Measurements from ENCODE around the gene NUP85.

NUP85 gene

DNA sequence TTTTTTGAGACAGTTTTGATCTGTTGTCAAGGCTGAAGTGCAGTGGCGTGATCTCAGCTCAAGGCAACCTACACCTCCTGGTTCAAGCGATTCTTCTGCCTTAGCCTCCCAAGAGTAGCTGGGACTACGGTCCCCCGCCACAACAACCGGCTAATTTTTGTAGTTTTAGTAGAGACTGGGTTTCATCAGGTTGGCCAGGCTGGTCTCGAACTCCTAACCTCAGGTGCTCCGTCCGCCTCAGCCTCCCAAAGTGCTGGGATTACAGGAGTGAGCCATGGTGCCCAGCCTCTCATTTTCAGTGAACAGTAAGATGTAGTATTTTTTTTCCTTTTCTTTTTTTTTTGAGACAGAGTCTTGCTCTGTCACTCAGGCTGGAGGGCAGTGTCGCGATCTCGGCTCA is 30.5 kb upstream of the NUP85 start:
- no peaks in the 10 kb centered on the region for H3K27me3 ChIP-seq (ENCODE audit: insufficient read depth, low read length)
- no peak for DNase-seq
- no peak overlapping the region for H3K4me3 ChIP-seq (ENCODE audit: low read depth, low read length)
- H4K8ac ChIP-seq (ENCODE audit: low read depth, low read length) = no peak overlapping the region
- no CpG with 5 or more reads among the region's 11 CpGs for WGBS (ENCODE audit: extremely low coverage, insufficient coverage, insufficient read length)
- H2BK12ac ChIP-seq (ENCODE audit: low read length) = no peak overlapping the region
- H3K79me1 ChIP-seq (ENCODE audit: low read length) = no peaks in the 10 kb centered on the region
- no peak overlapping the region for H3K23ac ChIP-seq (ENCODE audit: low read length)
- no peak overlapping the region for H2BK5ac ChIP-seq (ENCODE audit: low read depth, low read length, poor library complexity)
- H3K9ac ChIP-seq (ENCODE audit: low read length) = no peak overlapping the region
- no peak overlapping the region for H3K4me2 ChIP-seq (ENCODE audit: low read length)
- H4K12ac ChIP-seq (ENCODE audit: low read depth, low read length) = no peak overlapping the region
- H3K27ac ChIP-seq (ENCODE audit: low read depth, low read length) = no peak overlapping the region
- no peak overlapping the region for H4K91ac ChIP-seq (ENCODE audit: low read depth, low read length)
- peaks cover 70 to 71% of the 10 kb centered on the region in 2 experiments for H3K36me3 ChIP-seq (ENCODE audit: control insufficient read depth in 1 of 2, insufficient read depth in 2 of 2, low read length in 2 of 2)
- peaks cover 5% of the 10 kb centered on the region for H3K79me2 ChIP-seq (ENCODE audit: control insufficient read depth, insufficient read depth, low read length, poor library complexity)
- no peaks in the 10 kb centered on the region for H3K9me3 ChIP-seq (ENCODE audit: insufficient read depth, low read depth, low read length)
- H3K4me1 ChIP-seq (ENCODE audit: control insufficient read depth in 1 of 2, insufficient read depth in 2 of 2, low read length in 2 of 2) = peaks cover 0 to 1% of the 10 kb centered on the region in 2 experiments
- no peak overlapping the region for H2AK5ac ChIP-seq (ENCODE audit: low read length)
- no peak overlapping the region for H2BK120ac ChIP-seq (ENCODE audit: insufficient read depth, low read length, poor library complexity)
- no peak overlapping the region for H3K14ac ChIP-seq (ENCODE audit: low read length)
- no peak overlapping the region for H3K18ac ChIP-seq (ENCODE audit: low read length)
- H3K4ac ChIP-seq (ENCODE audit: low read depth, low read length) = no peak overlapping the region
- no peak overlapping the region for H2AFZ ChIP-seq (ENCODE audit: insufficient read depth, low read length, poor library complexity)

DNA sequence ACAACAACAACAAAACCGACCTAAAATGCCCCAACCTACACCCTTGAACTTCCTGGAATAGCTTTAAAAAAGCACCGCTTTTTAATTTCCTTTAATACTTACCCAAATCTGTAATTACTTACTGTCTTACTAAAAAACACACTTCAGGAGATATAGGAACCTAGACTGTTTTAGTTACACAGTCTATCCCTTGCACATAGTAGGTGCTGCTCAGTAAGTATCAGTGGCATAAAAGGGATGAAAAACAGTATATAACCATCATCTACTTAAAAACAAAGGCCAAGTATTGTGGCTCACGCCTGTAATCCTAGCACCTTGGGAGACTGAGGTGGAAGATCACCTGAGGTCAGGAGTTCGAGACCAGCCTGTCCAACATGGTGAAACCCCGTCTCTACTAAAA is 28.9 kb upstream of the NUP85 start:
- Histone ChIP-seq H3K18ac (ENCODE audit: low read length) (peak overlapping the region; percentile 24), H3K27me3 (ENCODE audit: insufficient read depth, low read length) (no peaks in the 10 kb centered on the region), H2AFZ (ENCODE audit: insufficient read depth, low read length, poor library complexity) (no peak overlapping the region), H2BK120ac (ENCODE audit: insufficient read depth, low read length, poor library complexity) (no peak overlapping the region), H3K4ac (ENCODE audit: low read depth, low read length) (peak overlapping the region; percentile 76), H2BK5ac (ENCODE audit: low read depth, low read length, poor library complexity) (no peak overlapping the region), H3K79me2 (ENCODE audit: control insufficient read depth, insufficient read depth, low read length, poor library complexity) (peaks cover 7% of the 10 kb centered on the region), H3K27ac (ENCODE audit: low read depth, low read length) (no peak overlapping the region), H4K91ac (ENCODE audit: low read depth, low read length) (no peak overlapping the region), H4K8ac (ENCODE audit: low read depth, low read length) (no peak overlapping the region), H3K9me3 (ENCODE audit: insufficient read depth, low read depth, low read length) (no peaks in the 10 kb centered on the region), H4K12ac (ENCODE audit: low read depth, low read length) (no peak overlapping the region), H3K4me1 (ENCODE audit: control insufficient read depth in 1 of 2, insufficient read depth in 2 of 2, low read length in 2 of 2) (peaks cover 0 to 2% of the 10 kb centered on the region in 2 experiments), H2BK12ac (ENCODE audit: low read length) (no peak overlapping the region), H3K14ac (ENCODE audit: low read length) (no peak overlapping the region), H3K23ac (ENCODE audit: low read length) (no peak overlapping the region), H3K4me3 (ENCODE audit: low read depth, low read length) (no peak overlapping the region), H3K4me2 (ENCODE audit: low read length) (no peak overlapping the region), H3K79me1 (ENCODE audit: low read length) (no peaks in the 10 kb centered on the region), H3K9ac (ENCODE audit: low read length) (no peak overlapping the region), H3K36me3 (ENCODE audit: control insufficient read depth in 1 of 2, insufficient read depth in 2 of 2, low read length in 2 of 2) (peaks cover 65% of the 10 kb centered on the region in 2 experiments), H2AK5ac (ENCODE audit: low read length) (no peak overlapping the region)
- 100% methylated on average over 1 of the region's 5 CpGs for WGBS (ENCODE audit: extremely low coverage, insufficient coverage, insufficient read length)
- DNase-seq = no peak

DNA sequence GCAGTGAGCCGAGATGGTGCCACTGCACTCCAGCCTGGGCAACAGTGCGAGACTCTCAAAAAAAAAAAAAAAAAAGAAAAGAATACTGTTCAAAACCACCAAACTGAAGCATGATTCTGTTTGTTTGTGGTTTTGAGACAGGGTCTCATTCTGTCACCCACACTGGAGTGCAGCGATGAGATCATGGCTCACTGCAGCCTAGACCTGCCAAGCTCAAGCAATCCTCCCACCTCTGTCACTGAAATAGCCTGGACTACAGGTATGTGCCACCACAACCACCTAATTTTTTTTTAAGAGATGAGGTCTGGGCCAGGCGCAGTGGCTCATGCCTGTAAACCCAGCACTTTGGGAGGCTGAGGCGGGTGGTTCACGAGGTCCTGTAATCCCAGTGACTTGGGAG is 27.0 kb upstream of the NUP85 start:
- Histone ChIP-seq H4K12ac (ENCODE audit: low read depth, low read length) (no peak overlapping the region), H3K27me3 (ENCODE audit: insufficient read depth, low read length) (no peaks in the 10 kb centered on the region), H3K36me3 (ENCODE audit: control insufficient read depth in 1 of 2, insufficient read depth in 2 of 2, low read length in 2 of 2) (peaks cover 51 to 55% of the 10 kb centered on the region in 2 experiments), H3K4me3 (ENCODE audit: low read depth, low read length) (no peak overlapping the region), H3K9me3 (ENCODE audit: insufficient read depth, low read depth, low read length) (no peaks in the 10 kb centered on the region), H3K9ac (ENCODE audit: low read length) (no peak overlapping the region), H2BK5ac (ENCODE audit: low read depth, low read length, poor library complexity) (no peak overlapping the region), H3K4me1 (ENCODE audit: control insufficient read depth in 1 of 2, insufficient read depth in 2 of 2, low read length in 2 of 2) (peaks cover 2 to 4% of the 10 kb centered on the region in 2 experiments), H3K79me1 (ENCODE audit: low read length) (peaks cover 11% of the 10 kb centered on the region), H2BK12ac (ENCODE audit: low read length) (no peak overlapping the region), H3K23ac (ENCODE audit: low read length) (no peak overlapping the region), H3K27ac (ENCODE audit: low read depth, low read length) (no peak overlapping the region), H3K79me2 (ENCODE audit: control insufficient read depth, insufficient read depth, low read length, poor library complexity) (peaks cover 20% of the 10 kb centered on the region), H2BK120ac (ENCODE audit: insufficient read depth, low read length, poor library complexity) (no peak overlapping the region), H3K4me2 (ENCODE audit: low read length) (no peak overlapping the region), H4K8ac (ENCODE audit: low read depth, low read length) (no peak overlapping the region), H4K91ac (ENCODE audit: low read depth, low read length) (no peak overlapping the region), H3K18ac (ENCODE audit: low read length) (no peak overlapping the region), H2AK5ac (ENCODE audit: low read length) (no peak overlapping the region), H2AFZ (ENCODE audit: insufficient read depth, low read length, poor library complexity) (no peak overlapping the region), H3K4ac (ENCODE audit: low read depth, low read length) (peak overlapping the region; percentile 70), H3K14ac (ENCODE audit: low read length) (no peak overlapping the region)
- no CpG with 5 or more reads among the region's 6 CpGs for WGBS (ENCODE audit: extremely low coverage, insufficient coverage, insufficient read length)
- no peak for DNase-seq

DNA sequence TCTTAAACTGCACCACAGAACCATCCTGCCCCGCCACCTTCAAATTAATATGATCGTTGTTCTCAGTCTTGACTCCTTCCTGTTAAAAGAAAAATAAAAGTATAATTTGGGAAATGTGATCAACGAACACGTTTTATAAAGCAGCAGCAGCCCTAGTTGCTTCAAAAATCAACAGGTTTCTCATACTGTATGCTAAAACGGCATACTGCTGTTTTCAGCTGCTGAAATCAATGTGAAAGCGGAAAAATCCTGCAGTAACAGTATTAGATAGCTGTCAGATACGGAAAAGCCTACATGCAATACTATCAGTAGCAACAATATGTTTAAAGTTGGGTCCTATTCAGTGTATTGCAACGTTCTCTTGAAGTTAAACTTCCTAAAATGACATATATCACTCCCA is 24.4 kb upstream of the NUP85 start:
- H3K79me2 ChIP-seq (ENCODE audit: control insufficient read depth, insufficient read depth, low read length, poor library complexity) = peaks cover 20% of the 10 kb centered on the region
- no peak overlapping the region for H2BK12ac ChIP-seq (ENCODE audit: low read length)

More for the DNA sequence above, 24.4 kb upstream of the NUP85 start:
- no peak overlapping the region for H3K18ac ChIP-seq (ENCODE audit: low read length)
- H3K4ac ChIP-seq (ENCODE audit: low read depth, low read length) = peak overlapping the region; percentile 93
- H3K23ac ChIP-seq (ENCODE audit: low read length) = no peak overlapping the region
- H3K4me1 ChIP-seq (ENCODE audit: control insufficient read depth in 1 of 2, insufficient read depth in 2 of 2, low read length in 2 of 2) = peaks cover 2 to 4% of the 10 kb centered on the region in 2 experiments
- no peak overlapping the region for H4K8ac ChIP-seq (ENCODE audit: low read depth, low read length)
- H3K9me3 ChIP-seq (ENCODE audit: insufficient read depth, low read depth, low read length) = no peaks in the 10 kb centered on the region
- H3K27ac ChIP-seq (ENCODE audit: low read depth, low read length) = no peak overlapping the region
- no peak overlapping the region for H2AFZ ChIP-seq (ENCODE audit: insufficient read depth, low read length, poor library complexity)
- no peak for DNase-seq
- peaks cover 11% of the 10 kb centered on the region for H3K79me1 ChIP-seq (ENCODE audit: low read length)
- no peak overlapping the region for H3K9ac ChIP-seq (ENCODE audit: low read length)
- no CpG with 5 or more reads among the region's 8 CpGs for WGBS (ENCODE audit: extremely low coverage, insufficient coverage, insufficient read length)
- no peak overlapping the region for H2AK5ac ChIP-seq (ENCODE audit: low read length)
- no peak overlapping the region for H3K4me3 ChIP-seq (ENCODE audit: low read depth, low read length)
- H2BK5ac ChIP-seq (ENCODE audit: low read depth, low read length, poor library complexity) = no peak overlapping the region
- no peak overlapping the region for H4K91ac ChIP-seq (ENCODE audit: low read depth, low read length)
- no peak overlapping the region for H2BK120ac ChIP-seq (ENCODE audit: insufficient read depth, low read length, poor library complexity)
- peak overlapping the region; percentile 64 for H3K4me2 ChIP-seq (ENCODE audit: low read length)
- H3K36me3 ChIP-seq (ENCODE audit: control insufficient read depth in 1 of 2, insufficient read depth in 2 of 2, low read length in 2 of 2) = peaks cover 28 to 34% of the 10 kb centered on the region in 2 experiments
- no peaks in the 10 kb centered on the region for H3K27me3 ChIP-seq (ENCODE audit: insufficient read depth, low read length)
- H3K14ac ChIP-seq (ENCODE audit: low read length) = no peak overlapping the region
- no peak overlapping the region for H4K12ac ChIP-seq (ENCODE audit: low read depth, low read length)

Data from trophoblast cell (in vitro differentiated cells and primary cell).